HepG2 (cell line): ENCODE data around the gene COX18. TPM values are rescaled to one million over a fixed set of nuclear protein-coding genes. Genes with fewer than 3 reads are reported as not detected.

ENCODE experiments used
- ARNT ChIP-seq: fragments of 450-650 bp; IDR thresholded peaks from 2 replicates; pipeline ENCODE4 v1.6.1; 2017
- ARNTL ChIP-seq: sonication (generic); formaldehyde crosslinking; IDR thresholded peaks from 2 replicates; pipeline ENCODE4 v1.4.0; 2020; ENCODE audit warnings: mild to moderate bottlenecking, missing genetic modification reagents
- FOXC1 ChIP-seq: sonication (generic); formaldehyde crosslinking; IDR thresholded peaks from 2 replicates; pipeline ENCODE4 v1.8.0; 2022; ENCODE audit warnings: mild to moderate bottlenecking, missing genetic modification reagents, borderline replicate concordance
- KMT2A ChIP-seq: sonication (generic); formaldehyde crosslinking; IDR thresholded peaks from 2 replicates; pipeline ENCODE4 v1.4.0; 2020; ENCODE audit warnings: missing genetic modification reagents
- MED1 ChIP-seq: sonication (generic); formaldehyde crosslinking; IDR thresholded peaks from 2 replicates; pipeline ENCODE4 v1.4.0; 2020; ENCODE audit warnings: missing genetic modification reagents
- NFKBIZ ChIP-seq: IDR thresholded peaks from 2 replicates; pipeline ENCODE4 v1.6.1; 2018; ENCODE audit warnings: missing genetic modification reagents, missing compliant biosample characterization
- NFYC ChIP-seq: IDR thresholded peaks from 2 replicates; pipeline ENCODE4 v1.6.1; 2016; ENCODE audit warnings: missing genetic modification reagents, missing compliant biosample characterization
- NR2F2 ChIP-seq: IDR thresholded peaks from 2 replicates; pipeline ENCODE4 v1.6.1; 2012; ENCODE audit warnings: low read depth, inconsistent platforms, borderline replicate concordance
- NR2F6 ChIP-seq, 2 experiments: IDR thresholded peaks; 2 replicates each; pipeline ENCODE4 v1.6.1; 2016; ENCODE audit warnings: antibody characterized with exemption in 1 of 2, mild to moderate bottlenecking in 1 of 2
- POLR2AphosphoS2 ChIP-seq: IDR thresholded peaks from 2 replicates; pipeline ENCODE4 v1.6.1; 2011; ENCODE audit warnings: low read depth, low read length, improper control_type of control experiment
- REL ChIP-seq: sonication (generic); formaldehyde crosslinking; conservative IDR thresholded peaks from 2 replicates; pipeline ENCODE4 v1.8.0; 2022; ENCODE audit warnings: mild to moderate bottlenecking, missing genetic modification reagents, moderate library complexity
- SAFB2 ChIP-seq: sonication (generic); formaldehyde crosslinking; IDR thresholded peaks from 2 replicates; pipeline ENCODE4 v1.5.1; 2020; ENCODE audit warnings: missing genetic modification reagents, low read depth, mild to moderate bottlenecking, borderline replicate concordance
- ZBTB49 ChIP-seq: sonication (generic); formaldehyde crosslinking; IDR thresholded peaks from 2 replicates; pipeline ENCODE4 v1.4.0; 2020; ENCODE audit warnings: missing genetic modification reagents, borderline replicate concordance
- ZNF503 ChIP-seq: sonication (generic); formaldehyde crosslinking; IDR thresholded peaks from 2 replicates; pipeline ENCODE4 v1.4.0; 2020; ENCODE audit warnings: missing genetic modification reagents
- ZNF607 ChIP-seq: sonication (generic); formaldehyde crosslinking; IDR thresholded peaks from 2 replicates; pipeline ENCODE4 v1.5.1; 2020; ENCODE audit warnings: missing genetic modification reagents, mild to moderate bottlenecking, borderline replicate concordance
- ZNF672 ChIP-seq: sonication (generic); formaldehyde crosslinking; IDR thresholded peaks from 2 replicates; pipeline ENCODE4 v1.8.1; 2022; ENCODE audit warnings: missing genetic modification reagents
- ZNF713 ChIP-seq: sonication (generic); formaldehyde crosslinking; IDR thresholded peaks from 2 replicates; pipeline ENCODE4 v1.4.0; 2020; ENCODE audit warnings: mild to moderate bottlenecking, missing genetic modification reagents
- ZSCAN25 ChIP-seq: sonication (generic); formaldehyde crosslinking; IDR thresholded peaks from 2 replicates; pipeline ENCODE4 v1.8.0; 2022; ENCODE audit warnings: mild to moderate bottlenecking, missing genetic modification reagents
- ZZZ3 ChIP-seq: sonication (generic); formaldehyde crosslinking; IDR thresholded peaks from 2 replicates; pipeline ENCODE4 v1.4.0; 2020; ENCODE audit warnings: missing genetic modification reagents, mild to moderate bottlenecking, borderline replicate concordance
- polyA plus RNA-seq, 8 experiments: library from polyadenylated mRNA; depleted of rRNA in 3 of 8; stranded (reverse) in 7 of 8; unstranded in 1 of 8; fragments of >200 nt; fragmentation: Illumina TruSeq in 4 of 8; extraction: Trizol in 4 of 8; gene quantifications; 2 replicates each; pipeline versions ENCODE4 v1.2.1 to v1.2.3, GENCODE V29; 2011 to 2016; ENCODE audit warnings: low read depth in 4 of 8, missing spikeins in 1 of 8, mixed read lengths in 1 of 8; ENCODE audit not compliant: insufficient read depth in 1 of 8
- total RNA-seq, 5 experiments: library from RNA; depleted of rRNA; stranded (reverse); fragments of >200 nt; fragmentation: Illumina TruSeq; extraction: Trizol; gene quantifications; 2 replicates each; pipeline ENCODE4 v1.2.3, GENCODE V29; 2016; ENCODE audit warnings: low read depth in 1 of 5
- TF ChIP-seq, protein P1 (sequence below): sonication (generic); formaldehyde crosslinking; IDR thresholded peaks from 2 replicates; pipeline ENCODE4 v1.5.0; 2020; ENCODE audit warnings: missing genetic modification reagents
- TF ChIP-seq, protein P2 (sequence below): sonication (generic); formaldehyde crosslinking; IDR thresholded peaks from 2 replicates; pipeline ENCODE4 v1.5.0; 2020; ENCODE audit warnings: mild to moderate bottlenecking, missing genetic modification reagents, borderline replicate concordance

Gene COX18
- total and polyA plus RNA-seq, 2 of the 13 experiments (the other 11 are each of a cell fraction or from before 2014, with no cell fraction given), result 8.7 to 21.3 TPM

GRCh38 chr4:73103799-73104503 lies 34.4 kb upstream of the COX18 start (continued):
- TF ChIP-seq ZNF503 (0 out of 2 replicates have a peak, but pooled peaks have one; percentile 63), NFKBIZ (CRISPR knock-in tag) (0 out of 2 replicates have a peak, but pooled peaks have one; percentile 50), ZNF607 (CRISPR knock-in tag) (0 out of 2 replicates have a peak, but pooled peaks have one; percentile 35), ZNF713 (CRISPR knock-in tag) (no peak), NR2F6 (IDR thresholded peaks at IDR 0.05) (peak; percentile 69), NR2F6 (CRISPR knock-in tag; IDR thresholded peaks at IDR 0.05) (peak; percentile 56; the same call in 1 of the 2 replicates), ZSCAN25 (CRISPR knock-in tag) (no peak), POLR2AphosphoS2 (peak; percentile 81), ZNF672 (CRISPR knock-in tag) (no peak), FOXC1 (CRISPR knock-in tag) (no peak), KMT2A (CRISPR knock-in tag) (no peak; the same call in 1 of the 2 replicates), ZBTB49 (CRISPR knock-in tag) (no peak), ARNT (no peak), SAFB2 (CRISPR knock-in tag) (no peak), REL (CRISPR knock-in tag) (no peak), NR2F2 (peak; percentile 39; the same call in 1 of the 2 replicates), NFYC (peak; percentile 81), ZZZ3 (CRISPR knock-in tag) (no peak), ARNTL (peak; percentile 63), MED1 (CRISPR knock-in tag) (peak; percentile 58)
- TF ChIP-seq, protein P1, sequence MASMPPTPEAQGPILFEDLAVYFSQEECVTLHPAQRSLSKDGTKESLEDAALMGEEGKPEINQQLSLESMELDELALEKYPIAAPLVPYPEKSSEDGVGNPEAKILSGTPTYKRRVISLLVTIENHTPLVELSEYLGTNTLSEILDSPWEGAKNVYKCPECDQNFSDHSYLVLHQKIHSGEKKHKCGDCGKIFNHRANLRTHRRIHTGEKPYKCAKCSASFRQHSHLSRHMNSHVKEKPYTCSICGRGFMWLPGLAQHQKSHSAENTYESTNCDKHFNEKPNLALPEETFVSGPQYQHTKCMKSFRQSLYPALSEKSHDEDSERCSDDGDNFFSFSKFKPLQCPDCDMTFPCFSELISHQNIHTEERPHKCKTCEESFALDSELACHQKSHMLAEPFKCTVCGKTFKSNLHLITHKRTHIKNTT (CRISPR knock-in tag), result no peak
- TF ChIP-seq, protein P2, sequence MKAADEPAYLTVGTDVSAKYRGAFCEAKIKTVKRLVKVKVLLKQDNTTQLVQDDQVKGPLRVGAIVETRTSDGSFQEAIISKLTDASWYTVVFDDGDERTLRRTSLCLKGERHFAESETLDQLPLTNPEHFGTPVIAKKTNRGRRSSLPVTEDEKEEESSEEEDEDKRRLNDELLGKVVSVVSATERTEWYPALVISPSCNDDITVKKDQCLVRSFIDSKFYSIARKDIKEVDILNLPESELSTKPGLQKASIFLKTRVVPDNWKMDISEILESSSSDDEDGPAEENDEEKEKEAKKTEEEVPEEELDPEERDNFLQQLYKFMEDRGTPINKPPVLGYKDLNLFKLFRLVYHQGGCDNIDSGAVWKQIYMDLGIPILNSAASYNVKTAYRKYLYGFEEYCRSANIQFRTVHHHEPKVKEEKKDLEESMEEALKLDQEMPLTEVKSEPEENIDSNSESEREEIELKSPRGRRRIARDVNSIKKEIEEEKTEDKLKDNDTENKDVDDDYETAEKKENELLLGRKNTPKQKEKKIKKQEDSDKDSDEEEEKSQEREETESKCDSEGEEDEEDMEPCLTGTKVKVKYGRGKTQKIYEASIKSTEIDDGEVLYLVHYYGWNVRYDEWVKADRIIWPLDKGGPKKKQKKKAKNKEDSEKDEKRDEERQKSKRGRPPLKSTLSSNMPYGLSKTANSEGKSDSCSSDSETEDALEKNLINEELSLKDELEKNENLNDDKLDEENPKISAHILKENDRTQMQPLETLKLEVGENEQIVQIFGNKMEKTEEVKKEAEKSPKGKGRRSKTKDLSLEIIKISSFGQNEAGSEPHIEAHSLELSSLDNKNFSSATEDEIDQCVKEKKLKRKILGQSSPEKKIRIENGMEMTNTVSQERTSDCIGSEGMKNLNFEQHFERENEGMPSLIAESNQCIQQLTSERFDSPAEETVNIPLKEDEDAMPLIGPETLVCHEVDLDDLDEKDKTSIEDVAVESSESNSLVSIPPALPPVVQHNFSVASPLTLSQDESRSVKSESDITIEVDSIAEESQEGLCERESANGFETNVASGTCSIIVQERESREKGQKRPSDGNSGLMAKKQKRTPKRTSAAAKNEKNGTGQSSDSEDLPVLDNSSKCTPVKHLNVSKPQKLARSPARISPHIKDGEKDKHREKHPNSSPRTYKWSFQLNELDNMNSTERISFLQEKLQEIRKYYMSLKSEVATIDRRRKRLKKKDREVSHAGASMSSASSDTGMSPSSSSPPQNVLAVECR (CRISPR knock-in tag), result peak; percentile 69
